NCI-H2196 (cell line): Measurements from ENCODE around the gene GJB6.

ENCODE experiments used
- DNase-seq: peaks from one replicate; lab custom pipeline; 2025; ENCODE audit not compliant: unreplicated experiment; lab: John Stamatoyannopoulos, UW

Gene GJB6

GRCh38 chr13:20188667-20189553 is 43.2 kb downstream of the GJB6 start:
- no peak for DNase-seq

DNA sequence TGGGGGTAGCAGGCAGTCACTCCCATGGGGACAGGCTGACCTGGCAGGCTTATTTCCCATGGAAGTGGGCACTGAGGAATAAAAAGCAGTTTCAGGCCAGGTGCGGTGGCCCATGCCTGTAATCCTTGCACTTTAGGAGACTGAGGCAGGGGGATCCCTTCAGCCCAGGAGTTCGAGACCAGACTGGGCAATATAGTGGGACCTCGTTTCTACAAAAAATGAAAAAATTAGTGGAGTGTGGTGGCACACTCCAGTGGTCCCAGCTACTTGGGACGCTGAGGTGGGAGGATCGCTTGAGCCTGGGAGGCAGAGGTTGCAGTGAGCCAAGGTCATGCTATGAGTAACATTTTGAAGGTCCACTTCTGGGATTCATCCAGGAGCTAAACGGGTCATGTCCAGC is 45.3 kb downstream of the GJB6 start:
- no peak for DNase-seq

- DNase-seq = no peak
Measured at GRCh38 chr13:20185366-20186056, 46.6 kb downstream of the GJB6 start.

- peak; percentile 48 for DNase-seq
Measured at GRCh38 chr13:20182231-20182846, 49.8 kb downstream of the GJB6 start.

DNA sequence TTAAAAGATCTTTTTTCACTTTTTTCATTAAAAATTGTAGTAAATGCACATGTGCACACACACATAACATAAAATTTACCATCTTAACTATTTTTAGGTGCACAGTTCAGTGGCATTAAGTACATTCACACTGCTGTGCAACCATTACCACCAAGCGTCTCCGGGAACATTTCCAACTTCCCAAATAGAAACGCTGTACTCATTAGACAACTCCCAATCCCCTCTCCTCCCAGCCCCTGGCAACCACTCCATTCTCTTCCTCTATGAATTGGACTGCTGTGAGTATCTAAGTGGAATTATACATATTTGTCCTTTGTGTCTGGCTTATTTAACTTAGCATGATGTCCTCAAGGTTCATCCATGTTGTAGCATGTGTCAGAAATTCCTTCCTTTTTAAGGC is 50.9 kb downstream of the GJB6 start:
- no peak for DNase-seq

GRCh38 chr13:20178156-20178555 is 54.0 kb downstream of the GJB6 start:
- DNase-seq = no peak

DNA sequence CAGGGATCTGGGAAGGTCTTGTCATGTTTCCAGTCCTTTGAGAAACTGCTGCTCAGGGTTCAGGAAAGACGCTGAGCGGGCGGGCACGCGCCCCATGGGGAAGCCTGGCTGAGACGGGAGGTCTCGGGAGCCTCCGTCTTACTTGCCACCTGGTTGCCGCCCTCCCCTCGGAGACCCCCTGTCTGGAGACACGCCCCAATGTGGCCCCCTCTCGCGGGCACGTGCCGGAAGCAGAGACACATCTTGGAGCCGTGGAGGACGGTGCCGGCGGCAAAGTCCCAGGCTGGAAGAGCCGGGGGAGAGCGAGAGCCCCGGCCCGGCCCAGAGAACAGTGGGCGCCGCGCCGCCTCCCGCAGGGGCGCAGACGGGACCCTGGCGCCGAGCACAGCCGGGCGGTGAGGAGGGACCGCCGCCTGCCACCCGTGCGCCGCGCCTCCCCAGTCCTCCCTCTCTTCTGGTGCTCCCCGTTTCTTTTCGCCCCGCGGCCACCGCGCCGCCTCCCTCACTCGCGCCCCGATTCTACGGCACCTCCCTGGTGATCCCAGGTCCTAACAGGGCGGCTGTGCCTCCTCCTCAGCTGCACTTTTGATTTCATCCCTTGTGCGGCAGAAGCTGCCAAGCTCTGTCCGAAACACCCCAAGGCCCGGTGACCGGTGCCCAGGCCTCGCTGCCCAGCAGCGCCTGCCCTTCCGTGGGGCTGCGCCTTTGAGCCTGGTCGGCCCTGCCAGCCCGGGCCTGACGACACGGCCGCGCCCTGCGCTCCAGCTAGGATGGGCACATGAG is 54.9 kb downstream of the GJB6 start:
- DNase-seq = no peak

DNA sequence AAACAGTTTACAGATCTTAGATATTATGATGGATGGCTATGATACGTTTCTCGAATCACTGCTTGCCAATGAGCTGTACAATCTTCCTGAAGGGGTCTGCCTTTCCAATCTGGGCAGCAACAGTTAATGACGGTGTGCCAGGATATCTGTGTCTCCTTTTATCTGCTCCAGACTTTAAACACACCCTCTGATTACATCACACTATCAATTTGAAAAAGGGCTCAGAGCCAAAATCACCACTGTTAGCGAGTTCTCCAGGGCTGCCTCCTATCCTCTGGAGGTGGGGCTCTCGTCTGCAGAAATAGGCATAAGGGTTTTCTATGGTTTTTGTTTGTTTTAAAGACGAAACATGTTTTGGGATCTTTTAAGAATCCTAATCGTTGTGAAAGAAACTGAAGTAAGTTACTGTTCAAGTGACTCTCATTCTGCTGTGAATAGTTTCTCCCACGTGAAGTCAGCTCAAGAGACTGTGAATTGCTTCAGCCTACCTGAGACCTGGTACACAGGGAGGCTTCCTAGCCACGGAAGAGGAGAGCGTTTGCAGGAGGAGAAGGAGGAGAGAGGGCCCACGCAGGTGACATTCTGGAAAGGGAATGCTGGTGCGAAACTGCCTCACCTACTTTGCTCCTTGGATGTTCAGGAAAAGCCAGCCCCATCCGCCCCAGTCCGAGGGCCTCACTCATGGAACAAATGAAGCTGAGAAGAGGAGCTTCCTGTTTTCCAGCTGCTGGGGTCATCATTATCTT is 56.0 kb downstream of the GJB6 start:
- no peak for DNase-seq

GRCh38 chr13:20175406-20175794 is 56.7 kb downstream of the GJB6 start:
- no peak for DNase-seq

DNA sequence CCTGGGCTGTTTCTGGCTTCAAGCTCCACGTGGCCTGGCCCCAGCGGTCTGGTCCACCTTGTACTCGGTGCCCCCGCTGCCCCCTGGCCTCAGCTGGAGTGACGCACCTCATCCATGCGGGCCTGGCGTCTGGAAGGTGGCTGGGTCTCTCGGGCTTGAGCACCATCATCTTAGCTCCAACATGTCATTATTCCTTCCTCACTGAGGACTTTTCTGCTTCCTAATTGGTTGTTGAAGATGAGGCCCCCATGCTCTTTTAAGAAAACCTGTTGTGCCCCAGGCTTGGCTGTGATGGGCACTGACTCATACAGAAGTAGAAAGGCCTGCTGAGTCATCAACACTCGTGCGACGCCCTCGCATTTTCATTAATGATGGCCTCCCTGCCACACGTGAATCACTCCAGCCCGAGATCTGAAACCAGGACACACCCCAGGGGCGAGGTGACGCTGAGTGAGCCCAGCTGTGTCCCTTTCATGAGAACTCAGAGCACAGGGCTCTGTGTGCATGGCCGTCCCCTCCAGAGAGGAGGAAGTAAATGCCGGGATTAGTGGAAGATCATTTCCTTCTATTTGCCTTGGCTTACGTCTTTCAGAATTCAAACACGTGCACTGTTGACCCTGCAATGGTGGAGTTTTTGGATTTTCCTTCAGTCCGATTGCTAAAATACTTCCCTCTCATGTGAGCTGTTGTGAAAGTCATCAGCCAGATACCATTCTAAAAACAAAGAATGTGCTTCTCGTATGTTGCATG is 57.3 kb downstream of the GJB6 start:
- no peak for DNase-seq

DNA sequence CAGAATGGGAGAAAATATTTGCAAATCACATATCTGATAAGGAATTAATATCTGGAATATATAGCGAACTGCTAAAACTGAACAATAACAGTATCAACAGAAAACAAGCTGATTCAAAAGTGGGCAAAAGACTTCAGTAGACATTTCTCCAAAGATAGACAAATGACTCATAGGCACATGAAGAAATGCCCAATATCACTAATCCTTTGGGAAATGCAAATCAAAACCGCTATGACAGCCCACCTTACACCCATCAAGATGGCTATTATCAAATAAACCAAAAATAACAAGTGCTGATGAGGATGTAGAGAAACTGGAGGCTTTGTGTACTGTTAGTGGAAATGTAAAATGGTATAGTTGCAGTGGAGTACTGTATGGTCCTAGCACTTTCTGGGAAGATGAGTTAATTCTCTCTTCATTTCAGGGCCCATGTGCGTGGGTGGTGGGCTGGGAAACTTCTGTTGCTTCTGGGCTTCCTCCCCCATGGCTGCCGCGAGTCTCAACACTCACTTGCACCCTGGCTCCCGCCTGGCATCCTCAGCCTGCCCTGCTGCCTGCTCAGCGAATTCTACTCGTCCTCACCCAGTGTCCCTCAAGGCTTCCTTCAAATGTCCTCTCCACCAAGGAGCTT is 58.9 kb downstream of the GJB6 start:
- no peak for DNase-seq
